ENCODE results near the gene MANBA. TPM values are rescaled to one million over a fixed set of nuclear protein-coding genes. Genes with fewer than 3 reads are reported as not detected.

Gene MANBA
- total RNA-seq, 1 donor from 2014 or later: 38.3 TPM

DNA sequence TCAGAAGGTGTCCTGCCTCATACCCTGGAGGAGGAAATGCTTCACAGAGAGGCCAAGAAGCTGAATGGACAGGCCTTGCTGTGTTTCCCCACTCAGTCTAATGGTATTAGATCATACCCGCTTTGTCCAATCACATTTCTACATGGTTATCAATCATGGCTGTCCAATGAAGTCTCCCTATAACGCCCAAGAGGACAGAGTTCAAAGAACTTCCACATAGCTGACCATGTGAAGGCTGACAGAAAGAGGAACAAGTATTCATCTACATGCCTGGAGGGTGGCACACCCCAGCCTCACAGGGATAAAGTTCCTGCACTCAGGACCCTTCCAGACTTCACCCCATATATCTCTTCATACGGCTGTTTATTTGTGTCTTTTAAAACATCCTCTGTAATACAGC, 123.4 kb downstream of the MANBA start:
- FAIRE-seq: no peak
- H3K4me1 Mint-ChIP-seq (ENCODE audit: low read depth, unreplicated experiment): peaks cover 15% of the 10 kb centered on the region

DNA sequence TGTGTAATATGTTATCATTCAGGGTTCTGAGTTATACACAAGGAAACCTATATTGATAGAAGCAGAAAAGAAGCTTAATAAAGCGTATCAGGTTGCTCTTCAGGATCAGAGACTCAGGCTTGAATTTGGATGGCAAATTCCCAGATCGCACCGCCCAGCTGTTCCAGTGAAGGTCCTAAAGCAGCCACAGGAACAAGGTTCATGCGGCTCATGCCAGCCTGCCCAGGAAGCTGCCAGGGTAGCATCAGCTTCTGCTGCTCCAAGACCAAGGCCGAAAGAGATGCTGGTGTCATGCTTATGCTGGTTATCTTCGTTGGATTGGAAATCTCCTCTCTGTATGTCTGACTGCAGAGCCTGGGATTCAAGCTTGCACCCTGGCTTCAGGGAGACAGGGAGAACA, 127.7 kb downstream of the MANBA start:
- Histone ChIP-seq H3K4me1 (ENCODE audit: insufficient read depth, low read length) (peaks cover 6% of the 10 kb centered on the region), H3K4me2 (ENCODE audit: low read length) (no peak overlapping the region), H4K20me1 (ENCODE audit: insufficient read depth, low read length) (no peaks in the 10 kb centered on the region), H3K79me2 (ENCODE audit: insufficient read depth, low read length) (no peaks in the 10 kb centered on the region), H3K36me3 (ENCODE audit: insufficient read depth, low read length) (no peaks in the 10 kb centered on the region), H2AFZ (ENCODE audit: low read depth, low read length) (no peak overlapping the region), H3K4me3 (ENCODE audit: insufficient read depth, low read depth, low read length) (no peak overlapping the region), H3K27me3 (ENCODE audit: insufficient read depth, low read length) (no peaks in the 10 kb centered on the region), H3K9ac (ENCODE audit: low read length) (no peak overlapping the region), H3K27ac (ENCODE audit: low read depth, low read length) (no peak overlapping the region), H3K9me3 (ENCODE audit: insufficient read depth, low read depth, low read length) (no peaks in the 10 kb centered on the region)
- Mint-ChIP-seq H3K27ac (ENCODE audit: unreplicated experiment) (no peak overlapping the region), H3K9me3 (ENCODE audit: unreplicated experiment) (no peaks in the 10 kb centered on the region), H3K27me3 (ENCODE audit: low read depth, unreplicated experiment) (no peaks in the 10 kb centered on the region), H3K4me1 (ENCODE audit: low read depth, unreplicated experiment) (peaks cover 16% of the 10 kb centered on the region), H3K4me3 (ENCODE audit: unreplicated experiment) (no peak overlapping the region), H3K36me3 (ENCODE audit: low read depth, unreplicated experiment) (peaks cover 25% of the 10 kb centered on the region)
- FAIRE-seq: no peak
- TF ChIP-seq EZH2 (IDR thresholded peaks at IDR 0.05; ENCODE audit: insufficient read depth, low read length) (no peak), CTCF (IDR thresholded peaks at IDR 0.05; ENCODE audit: insufficient read depth, low read depth, low read length) (no peak)
- no peak for DNase-seq (ENCODE audit: low read depth)

More for the DNA sequence above, 123.4 kb downstream of the MANBA start:
- Histone ChIP-seq H2AFZ (ENCODE audit: low read depth, low read length) (no peak overlapping the region), H3K27me3 (ENCODE audit: insufficient read depth, low read length) (no peaks in the 10 kb centered on the region), H3K4me1 (ENCODE audit: insufficient read depth, low read length) (peaks cover 18% of the 10 kb centered on the region), H3K4me2 (ENCODE audit: low read length) (no peak overlapping the region), H3K79me2 (ENCODE audit: insufficient read depth, low read length) (no peaks in the 10 kb centered on the region), H3K9ac (ENCODE audit: low read length) (no peak overlapping the region), H3K36me3 (ENCODE audit: insufficient read depth, low read length) (no peaks in the 10 kb centered on the region), H4K20me1 (ENCODE audit: insufficient read depth, low read length) (no peaks in the 10 kb centered on the region), H3K9me3 (ENCODE audit: insufficient read depth, low read depth, low read length) (no peaks in the 10 kb centered on the region), H3K27ac (ENCODE audit: low read depth, low read length) (no peak overlapping the region), H3K4me3 (ENCODE audit: insufficient read depth, low read depth, low read length) (no peak overlapping the region)
- Mint-ChIP-seq H3K27ac (ENCODE audit: unreplicated experiment) (no peak overlapping the region), H3K27me3 (ENCODE audit: low read depth, unreplicated experiment) (no peaks in the 10 kb centered on the region), H3K36me3 (ENCODE audit: low read depth, unreplicated experiment) (peaks cover 31% of the 10 kb centered on the region), H3K4me3 (ENCODE audit: unreplicated experiment) (no peak overlapping the region), H3K9me3 (ENCODE audit: unreplicated experiment) (no peaks in the 10 kb centered on the region)
- TF ChIP-seq CTCF (IDR thresholded peaks at IDR 0.05; ENCODE audit: insufficient read depth, low read depth, low read length): no peak
- no peak for TF ChIP-seq EZH2 (IDR thresholded peaks at IDR 0.05; ENCODE audit: insufficient read depth, low read length)
- DNase-seq (ENCODE audit: low read depth): no peak

DNA sequence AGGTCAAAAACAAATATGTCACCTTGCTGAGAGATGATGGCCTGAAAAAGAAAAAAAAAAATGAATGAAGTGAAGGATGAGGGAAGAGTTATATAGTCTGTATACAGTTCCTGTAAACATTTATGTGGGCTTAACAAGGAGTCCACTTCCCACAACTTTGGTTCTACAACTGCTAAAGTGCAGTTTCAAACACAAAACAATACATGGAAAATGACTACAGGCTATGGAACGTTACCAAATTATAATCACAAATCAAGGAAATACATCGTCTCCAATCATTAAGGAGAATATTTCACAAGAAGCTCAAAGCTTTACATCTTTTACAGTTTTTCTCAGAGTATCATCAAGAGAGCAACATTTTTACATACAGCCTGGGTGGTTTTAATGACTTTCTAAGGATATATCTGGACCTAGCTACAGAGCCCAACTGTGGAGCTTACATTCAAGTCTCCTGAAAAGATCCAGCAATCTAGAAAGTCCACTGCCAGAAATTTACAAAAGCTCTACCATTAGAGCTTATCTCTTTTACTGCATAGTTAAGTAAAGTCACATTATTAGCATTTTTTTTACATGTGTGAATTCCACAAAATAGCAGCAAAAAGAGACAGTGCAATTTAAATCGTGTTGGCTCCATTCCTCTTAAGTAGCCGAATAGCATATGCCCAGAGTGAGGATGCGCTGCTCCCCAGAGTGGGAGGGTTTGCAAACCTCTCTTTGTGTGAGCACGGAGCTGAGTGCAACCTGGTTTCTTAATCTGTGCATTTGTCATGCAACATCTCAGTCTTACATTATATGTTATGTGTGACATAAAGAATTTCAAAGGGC, 128.3 kb downstream of the MANBA start:
- H3K4me3 Mint-ChIP-seq (ENCODE audit: unreplicated experiment): no peak overlapping the region
- no peak overlapping the region for H3K27ac Mint-ChIP-seq (ENCODE audit: unreplicated experiment)
- FAIRE-seq (no peak), DNase-seq (ENCODE audit: low read depth) (no peak)
- Histone ChIP-seq H3K9ac (ENCODE audit: low read length) (no peak overlapping the region), H3K4me2 (ENCODE audit: low read length) (no peak overlapping the region), H3K4me1 (ENCODE audit: insufficient read depth, low read length) (peaks cover 12% of the 10 kb centered on the region), H4K20me1 (ENCODE audit: insufficient read depth, low read length) (no peaks in the 10 kb centered on the region), H3K79me2 (ENCODE audit: insufficient read depth, low read length) (no peaks in the 10 kb centered on the region), H3K27me3 (ENCODE audit: insufficient read depth, low read length) (no peaks in the 10 kb centered on the region), H3K36me3 (ENCODE audit: insufficient read depth, low read length) (no peaks in the 10 kb centered on the region), H2AFZ (ENCODE audit: low read depth, low read length) (no peak overlapping the region), H3K27ac (ENCODE audit: low read depth, low read length) (no peak overlapping the region), H3K9me3 (ENCODE audit: insufficient read depth, low read depth, low read length) (no peaks in the 10 kb centered on the region), H3K4me3 (ENCODE audit: insufficient read depth, low read depth, low read length) (no peak overlapping the region)
- H3K9me3 Mint-ChIP-seq (ENCODE audit: unreplicated experiment): no peaks in the 10 kb centered on the region
- H3K27me3 Mint-ChIP-seq (ENCODE audit: low read depth, unreplicated experiment): no peaks in the 10 kb centered on the region
- TF ChIP-seq EZH2 (IDR thresholded peaks at IDR 0.05; ENCODE audit: insufficient read depth, low read length): no peak
- TF ChIP-seq CTCF (IDR thresholded peaks at IDR 0.05; ENCODE audit: insufficient read depth, low read depth, low read length): no peak
- H3K36me3 Mint-ChIP-seq (ENCODE audit: low read depth, unreplicated experiment): peaks cover 20% of the 10 kb centered on the region
- H3K4me1 Mint-ChIP-seq (ENCODE audit: low read depth, unreplicated experiment): peaks cover 22% of the 10 kb centered on the region

Measured in astrocyte (in vitro differentiated cells and primary cell).